Right lobe of liver (tissue), 4 donors: ENCODE measurements around the gene ACO1.

Experiments used
- CTCF ChIP-seq, 4 donors: fragments of 200-600 bp in 3 of 4; fragments of 450-650 bp in 1 of 4; IDR thresholded peaks; one replicate each; pipeline versions ENCODE4 v1.5.1 to v1.8.0; 2016 to 2022; ENCODE audit warnings: antibody characterized with exemption in 4 of 4, mild to moderate bottlenecking in 2 of 4
- POLR2A ChIP-seq: fragments of 450-650 bp; IDR thresholded peaks from one replicate; pipeline ENCODE4 v1.6.1; 2017; ENCODE audit warnings: antibody characterized with exemption, mild to moderate bottlenecking
- donor health status: DM: no; HTN: no; CAD: no.
- donor health status: DM: no; HTN: no; CAD: no.
- donor health status: DM: no; HTN: yes; CAD: no.

DNA sequence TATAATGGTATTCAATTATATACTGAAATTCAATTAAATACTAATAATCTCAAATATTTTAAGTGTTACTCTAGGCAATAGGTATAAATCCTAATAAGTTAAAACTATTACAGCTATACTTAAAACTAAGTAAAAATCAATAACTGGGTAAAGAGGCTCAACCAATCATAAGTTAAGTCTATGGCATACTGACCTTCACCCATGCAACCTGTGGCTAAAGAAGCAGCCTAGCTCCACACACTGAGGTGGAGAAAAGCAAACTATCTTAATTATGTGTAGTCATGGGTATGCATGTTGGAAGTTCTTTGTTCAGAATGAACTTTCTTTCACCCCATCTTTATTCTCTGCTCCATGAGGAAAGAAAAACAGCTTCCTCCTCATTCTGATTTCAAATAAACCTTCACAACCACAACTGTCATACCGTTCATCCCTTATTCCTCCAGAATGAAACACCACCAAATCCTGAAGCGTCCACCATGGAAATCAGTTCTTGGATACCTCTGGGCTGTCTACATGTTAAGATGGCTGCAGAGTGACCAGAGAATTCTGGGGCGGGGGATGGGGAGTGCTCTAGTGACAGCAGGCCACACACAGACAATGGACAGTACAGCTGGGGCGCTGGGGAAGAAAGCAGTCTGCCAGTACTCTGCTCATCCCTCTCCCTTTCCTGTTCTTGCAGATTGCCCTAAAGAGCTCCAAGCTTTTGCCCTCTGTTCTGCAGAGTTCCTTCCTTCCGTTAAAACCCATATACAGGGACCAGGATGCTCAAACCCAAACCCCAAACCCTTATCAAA lies 79.3 kb downstream of the ACO1 start:
- TF ChIP-seq CTCF (IDR thresholded peaks at IDR 0.05) (no peak), POLR2A (no peak)
